GM10266 (cell line): ENCODE results near the gene CENPB.

ENCODE experiments used
- DNase-seq: peaks from one replicate; pipeline ENCODE4 v3.0.0; 2012; ENCODE audit errors: extremely low spot score
- TF ChIP-seq, protein P1 (sequence below): IDR thresholded peaks from 2 replicates; pipeline ENCODE4 v1.5.1; 2012; ENCODE audit warnings: mild to moderate bottlenecking, low read depth; ENCODE audit not compliant: control insufficient read depth, insufficient read depth; ENCODE audit errors: missing control alignments

Gene CENPB

DNA sequence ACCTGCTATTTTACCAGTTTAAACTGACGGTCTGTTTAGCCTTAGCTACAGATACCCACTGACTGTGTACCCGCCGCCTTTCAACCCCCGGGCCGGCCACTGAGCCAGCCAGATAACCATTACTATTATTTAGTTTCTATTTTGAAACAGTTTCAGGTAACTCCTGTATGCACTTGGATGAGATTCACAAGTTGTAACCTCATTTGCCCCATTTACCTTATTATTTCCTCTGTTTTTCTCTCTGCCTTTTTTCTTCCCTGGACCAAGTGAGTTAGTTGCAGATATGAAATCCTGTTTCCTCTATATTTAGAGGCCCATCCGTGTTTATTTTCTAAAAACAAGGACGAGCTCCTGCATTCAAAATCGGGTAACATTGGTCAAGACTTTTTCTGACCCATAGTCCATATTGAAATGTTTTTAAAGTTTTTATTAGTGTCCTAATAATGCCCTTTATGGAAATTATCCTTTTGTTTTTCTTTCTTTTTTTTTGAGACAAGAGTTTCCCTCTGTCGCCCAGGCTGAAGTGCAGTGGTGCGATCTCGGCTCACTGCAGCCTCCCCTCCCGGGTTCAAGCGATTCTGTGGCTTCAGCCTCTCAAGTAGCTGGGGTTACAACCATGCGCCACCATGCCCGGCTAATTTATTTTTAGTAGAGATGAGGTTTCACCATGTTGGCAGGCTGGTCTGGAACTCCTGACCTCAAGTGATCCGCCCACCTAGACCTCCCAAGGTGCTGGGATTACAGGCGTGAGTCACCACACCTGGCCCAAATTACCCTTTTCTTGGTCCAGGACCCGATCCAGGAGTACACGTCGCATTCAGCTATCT lies 34.6 kb upstream of the CENPB start:
- no peak for DNase-seq
- TF ChIP-seq, protein P1, sequence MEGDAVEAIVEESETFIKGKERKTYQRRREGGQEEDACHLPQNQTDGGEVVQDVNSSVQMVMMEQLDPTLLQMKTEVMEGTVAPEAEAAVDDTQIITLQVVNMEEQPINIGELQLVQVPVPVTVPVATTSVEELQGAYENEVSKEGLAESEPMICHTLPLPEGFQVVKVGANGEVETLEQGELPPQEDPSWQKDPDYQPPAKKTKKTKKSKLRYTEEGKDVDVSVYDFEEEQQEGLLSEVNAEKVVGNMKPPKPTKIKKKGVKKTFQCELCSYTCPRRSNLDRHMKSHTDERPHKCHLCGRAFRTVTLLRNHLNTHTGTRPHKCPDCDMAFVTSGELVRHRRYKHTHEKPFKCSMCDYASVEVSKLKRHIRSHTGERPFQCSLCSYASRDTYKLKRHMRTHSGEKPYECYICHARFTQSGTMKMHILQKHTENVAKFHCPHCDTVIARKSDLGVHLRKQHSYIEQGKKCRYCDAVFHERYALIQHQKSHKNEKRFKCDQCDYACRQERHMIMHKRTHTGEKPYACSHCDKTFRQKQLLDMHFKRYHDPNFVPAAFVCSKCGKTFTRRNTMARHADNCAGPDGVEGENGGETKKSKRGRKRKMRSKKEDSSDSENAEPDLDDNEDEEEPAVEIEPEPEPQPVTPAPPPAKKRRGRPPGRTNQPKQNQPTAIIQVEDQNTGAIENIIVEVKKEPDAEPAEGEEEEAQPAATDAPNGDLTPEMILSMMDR, result no peak

DNA sequence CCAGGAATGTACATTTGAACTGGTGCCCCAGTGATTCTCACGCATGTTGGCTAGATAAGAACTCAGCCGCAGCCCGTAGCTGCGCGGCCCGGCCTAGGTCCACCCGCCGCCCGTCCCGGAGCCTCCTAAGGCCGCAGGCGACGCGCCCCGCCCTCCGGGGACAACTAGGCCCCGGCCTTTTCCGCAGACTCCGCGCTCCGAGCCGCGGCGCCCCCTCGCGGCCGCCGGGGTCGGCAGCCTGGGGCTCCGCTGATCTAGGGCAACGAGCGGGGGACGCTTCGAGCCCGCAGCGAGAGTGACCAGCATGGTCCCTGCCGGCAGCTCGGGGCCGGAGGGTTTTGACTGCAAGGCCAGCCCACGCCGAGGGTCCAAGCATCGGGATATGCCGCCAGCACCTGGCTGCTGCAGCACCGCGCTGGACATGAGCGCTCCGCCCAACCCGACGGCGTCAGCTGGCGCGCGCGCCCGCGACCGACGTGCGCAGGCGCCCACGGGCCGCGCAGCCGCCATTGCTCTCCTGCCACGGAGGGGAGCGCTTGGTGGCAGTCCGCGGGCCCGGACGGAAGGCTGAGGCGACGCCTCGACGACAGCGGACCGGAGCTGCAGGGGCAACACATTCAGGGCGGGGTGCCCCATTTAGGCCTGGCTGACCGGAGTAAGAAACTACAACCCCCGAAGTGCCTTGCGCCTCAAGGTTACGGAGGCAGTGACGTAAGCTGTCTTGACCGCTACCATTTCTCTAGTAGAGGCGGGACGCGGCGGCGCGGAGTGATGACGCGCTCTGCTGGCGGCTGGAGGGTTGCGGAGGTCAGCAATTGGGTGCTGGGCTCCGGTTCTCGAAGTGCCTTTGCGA lies 33.7 kb upstream of the CENPB start, which contains the start of gene AP5S1:
TSS of gene AP5S1 (plus strand) at position 500 of the 853 bp plus-strand sequence. CDS start 1,571 bp downstream, outside the sequence.
- DNase-seq, result peak; percentile 93
- TF ChIP-seq, protein P1, result peak; percentile 97

DNA sequence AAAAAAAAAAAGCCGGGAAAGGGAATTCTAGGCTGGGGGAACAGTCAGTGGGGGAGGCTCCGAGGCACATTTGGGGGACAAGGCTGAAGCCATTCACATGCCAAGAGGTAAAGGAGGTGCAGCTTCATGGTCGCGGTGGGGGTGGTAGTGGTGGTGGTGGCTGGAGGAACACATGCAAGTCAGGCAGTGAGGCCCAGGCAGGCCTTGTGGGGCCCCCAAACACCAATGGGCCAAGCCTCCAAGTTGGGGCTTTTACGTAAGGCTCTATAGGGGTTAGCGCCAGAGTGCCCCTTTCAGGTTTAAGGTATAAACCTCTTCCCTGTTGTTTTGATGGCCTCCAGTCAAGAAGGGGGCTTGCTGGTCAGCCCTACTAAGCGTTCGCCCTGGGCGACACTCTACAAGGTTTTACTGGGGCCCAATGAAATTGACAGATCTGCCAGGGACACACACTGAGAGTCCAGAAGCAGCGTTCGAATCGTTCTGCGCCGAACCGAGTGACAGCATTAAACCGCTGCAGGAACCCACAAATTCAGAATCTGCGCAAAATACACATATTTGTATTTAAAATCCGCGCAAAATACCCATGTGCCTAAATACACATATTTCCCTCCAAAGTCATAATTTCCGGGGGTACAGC lies 33.0 kb upstream of the CENPB start:
- no peak for DNase-seq
- TF ChIP-seq, protein P1, result no peak

DNA sequence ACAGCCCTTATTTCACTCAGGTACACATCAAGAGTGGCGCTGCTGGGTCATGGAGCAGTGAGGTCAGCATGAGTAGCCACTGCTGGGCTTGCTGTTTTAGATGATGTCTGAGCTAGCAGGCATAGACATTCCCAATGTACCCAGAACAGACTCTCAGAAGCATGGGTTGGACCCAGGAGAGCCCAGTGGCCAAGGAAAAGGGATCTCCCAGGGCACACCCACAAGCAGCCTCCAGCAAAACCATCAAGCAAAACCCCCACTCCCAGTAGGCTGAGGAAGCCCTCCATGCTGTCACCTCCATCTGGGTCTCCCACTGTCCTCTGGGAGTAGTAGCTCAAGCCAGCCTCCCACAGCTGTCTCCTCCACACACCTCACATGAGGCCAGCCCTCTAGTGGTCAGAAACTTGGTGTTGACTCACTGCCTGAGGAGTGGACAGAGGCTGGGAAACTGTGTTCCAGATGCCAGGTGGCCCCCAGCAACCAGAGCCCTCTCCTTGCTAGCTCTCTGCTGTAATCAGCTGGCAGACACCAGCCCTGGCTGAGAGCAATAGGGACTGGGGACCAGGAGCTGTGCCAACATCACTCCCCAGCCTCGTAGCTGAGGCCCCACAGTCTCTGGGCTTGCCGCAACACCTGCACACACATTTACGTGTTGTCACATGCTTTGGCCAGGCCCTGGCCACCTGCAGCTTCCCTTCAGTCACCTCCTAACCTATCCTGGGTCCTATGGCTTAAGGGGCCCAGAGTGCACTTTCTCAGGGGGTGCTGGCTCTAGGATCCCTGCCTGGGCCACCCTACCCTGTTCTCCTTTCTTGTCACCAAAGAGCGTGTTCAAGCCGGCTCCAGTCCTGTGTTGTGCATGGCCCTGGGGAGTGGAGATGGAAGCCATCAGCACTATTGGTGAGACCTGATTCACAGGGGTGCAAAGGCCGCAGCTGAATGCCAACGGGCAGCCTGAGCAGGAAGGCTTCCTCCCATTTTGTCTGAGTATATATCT lies 31.9 kb upstream of the CENPB start:
- TF ChIP-seq, protein P1, result peak; percentile 66
- peak; percentile 68 for DNase-seq

DNA sequence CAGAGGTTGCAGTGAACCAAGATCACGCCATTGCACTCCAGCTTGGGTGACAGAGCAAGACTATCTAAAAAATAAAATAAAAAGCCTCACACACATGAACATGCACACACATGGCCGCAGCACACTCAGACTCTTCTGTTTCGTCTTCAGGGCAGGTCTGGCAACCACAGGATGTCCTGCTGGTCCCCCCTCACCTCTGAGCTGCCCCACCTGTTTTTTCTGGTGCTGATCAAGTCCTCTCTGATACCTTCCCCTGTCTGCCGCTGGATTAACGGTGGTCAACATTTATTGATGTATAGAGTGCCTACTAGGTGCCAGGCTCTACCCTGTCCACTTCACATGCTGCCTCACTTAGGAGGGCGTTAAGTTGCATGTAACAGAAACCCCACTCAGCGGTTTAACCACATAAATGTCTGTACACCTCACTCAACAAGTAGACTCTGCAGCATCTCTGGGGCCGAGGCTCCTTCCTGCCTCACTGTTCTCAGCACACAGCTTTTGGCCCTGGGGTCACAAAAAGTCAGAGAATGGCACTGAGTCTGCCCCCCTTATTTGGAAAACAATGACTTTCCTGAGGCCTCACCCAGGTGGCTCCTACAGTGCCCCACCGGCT lies 29.3 kb upstream of the CENPB start:
- TF ChIP-seq, protein P1, result no peak
- no peak for DNase-seq
